Fibroblast of skin of abdomen (primary cell): Measurements from ENCODE around the gene SKIC2.

ENCODE experiments used
- DNase-seq: peaks from one replicate; pipeline ENCODE4 v3.0.0-alpha.2; 2013

Gene SKIC2

DNA sequence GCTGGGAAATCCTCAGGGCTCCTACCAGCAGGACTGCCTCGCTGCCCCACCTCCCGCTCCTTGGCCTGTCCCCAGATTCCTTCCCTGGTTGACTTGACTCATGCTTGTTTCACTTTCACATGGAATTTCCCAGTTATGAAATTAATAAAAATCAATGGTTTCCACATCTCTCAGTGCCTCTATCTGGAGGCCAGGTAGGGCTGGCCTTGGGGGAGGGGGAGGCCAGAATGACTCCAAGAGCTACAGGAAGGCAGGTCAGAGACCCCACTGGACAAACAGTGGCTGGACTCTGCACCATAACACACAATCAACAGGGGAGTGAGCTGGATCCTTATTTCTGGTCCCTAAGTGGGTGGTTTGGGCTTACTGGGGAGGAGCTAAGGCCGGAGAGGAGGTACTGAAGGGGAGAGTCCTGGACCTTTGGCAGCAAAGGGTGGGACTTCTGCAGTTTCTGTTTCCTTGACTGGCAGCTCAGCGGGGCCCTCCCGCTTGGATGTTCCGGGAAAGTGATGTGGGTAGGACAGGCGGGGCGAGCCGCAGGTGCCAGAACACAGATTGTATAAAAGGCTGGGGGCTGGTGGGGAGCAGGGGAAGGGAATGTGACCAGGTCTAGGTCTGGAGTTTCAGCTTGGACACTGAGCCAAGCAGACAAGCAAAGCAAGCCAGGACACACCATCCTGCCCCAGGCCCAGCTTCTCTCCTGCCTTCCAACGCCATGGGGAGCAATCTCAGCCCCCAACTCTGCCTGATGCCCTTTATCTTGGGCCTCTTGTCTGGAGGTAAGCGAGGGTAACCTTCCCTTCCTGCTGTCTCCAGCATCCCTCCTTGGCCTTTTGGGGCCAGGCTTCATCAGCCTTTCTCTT, 13.2 kb upstream of the SKIC2 start, which contains the start of gene CFB:
Gene CFB (plus strand): TSS at position 589 of the 863 bp plus-strand sequence. CDS start 127 bp downstream, at position 716.
- peak; percentile 80 for DNase-seq

DNA sequence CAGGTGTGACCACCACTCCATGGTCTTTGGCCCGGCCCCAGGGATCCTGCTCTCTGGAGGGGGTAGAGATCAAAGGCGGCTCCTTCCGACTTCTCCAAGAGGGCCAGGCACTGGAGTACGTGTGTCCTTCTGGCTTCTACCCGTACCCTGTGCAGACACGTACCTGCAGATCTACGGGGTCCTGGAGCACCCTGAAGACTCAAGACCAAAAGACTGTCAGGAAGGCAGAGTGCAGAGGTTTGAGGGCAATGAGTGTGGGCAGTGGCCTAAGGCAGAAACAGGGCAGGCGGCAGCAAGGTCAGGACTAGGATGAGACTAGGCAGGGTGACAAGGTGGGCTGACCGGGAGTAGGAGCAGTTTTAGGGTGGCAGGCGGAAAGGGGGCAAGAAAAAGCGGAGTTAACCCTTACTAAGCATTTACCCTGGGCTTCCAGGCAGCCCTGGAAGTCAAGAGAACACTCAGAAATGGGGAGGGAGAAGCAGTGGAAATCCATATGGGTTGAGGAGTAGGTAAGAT, 12.5 kb upstream of the SKIC2 start:
- no peak for DNase-seq

GRCh38 chr6:31947070-31947675, 11.8 kb upstream of the SKIC2 start:
- DNase-seq = no peak

DNA sequence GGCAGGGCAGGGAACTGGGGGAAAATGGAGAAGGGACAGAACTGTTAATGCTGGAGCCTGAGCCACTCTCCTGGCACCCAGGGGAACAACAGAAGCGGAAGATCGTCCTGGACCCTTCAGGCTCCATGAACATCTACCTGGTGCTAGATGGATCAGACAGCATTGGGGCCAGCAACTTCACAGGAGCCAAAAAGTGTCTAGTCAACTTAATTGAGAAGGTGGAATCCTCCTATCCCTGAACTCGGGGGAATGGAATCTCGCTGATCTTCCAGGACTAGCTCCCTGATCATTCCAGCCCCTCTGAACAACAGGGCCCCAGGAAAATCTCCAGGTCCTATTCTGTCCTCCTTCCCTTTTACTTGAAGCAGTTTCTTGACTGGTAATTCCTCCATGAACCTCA, 11.1 kb upstream of the SKIC2 start:
- DNase-seq = no peak

DNA sequence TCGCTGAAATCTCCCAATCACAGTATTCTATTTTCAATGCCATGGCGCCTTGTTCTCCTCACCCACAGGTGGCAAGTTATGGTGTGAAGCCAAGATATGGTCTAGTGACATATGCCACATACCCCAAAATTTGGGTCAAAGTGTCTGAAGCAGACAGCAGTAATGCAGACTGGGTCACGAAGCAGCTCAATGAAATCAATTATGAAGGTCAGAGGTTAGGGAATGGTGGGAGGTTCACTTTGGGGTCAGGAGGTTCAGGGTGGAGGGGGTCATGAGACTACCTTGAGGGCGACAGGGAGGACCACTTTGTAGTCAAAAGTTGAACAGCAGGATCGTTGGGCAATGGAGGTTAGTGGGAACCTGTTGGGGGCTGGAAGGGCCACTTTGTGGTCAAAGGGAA, 10.7 kb upstream of the SKIC2 start:
- no peak for DNase-seq

DNA sequence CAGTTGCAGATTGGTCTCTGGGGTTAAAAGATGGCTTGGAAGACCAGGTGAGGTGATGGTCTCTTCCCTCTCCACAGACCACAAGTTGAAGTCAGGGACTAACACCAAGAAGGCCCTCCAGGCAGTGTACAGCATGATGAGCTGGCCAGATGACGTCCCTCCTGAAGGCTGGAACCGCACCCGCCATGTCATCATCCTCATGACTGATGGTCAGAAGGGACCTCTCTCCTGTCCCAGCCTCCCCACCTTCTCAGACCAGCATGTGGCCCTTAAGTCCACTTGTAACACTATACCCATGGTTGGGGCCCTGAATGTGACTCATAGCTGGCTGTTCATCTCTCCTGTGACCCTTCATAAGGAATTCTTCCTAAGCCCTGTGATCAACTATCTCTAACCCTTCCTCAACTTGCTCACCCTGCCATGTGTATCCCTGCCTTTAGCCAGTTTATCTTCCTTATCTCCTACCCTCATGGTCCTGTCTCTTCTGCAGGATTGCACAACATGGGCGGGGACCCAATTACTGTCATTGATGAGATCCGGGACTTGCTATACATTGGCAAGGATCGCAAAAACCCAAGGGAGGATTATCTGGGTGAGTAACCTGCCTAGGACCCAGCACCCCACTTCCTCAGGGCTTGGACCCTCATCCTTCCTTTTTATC, 10.1 kb upstream of the SKIC2 start:
- DNase-seq = no peak

DNA sequence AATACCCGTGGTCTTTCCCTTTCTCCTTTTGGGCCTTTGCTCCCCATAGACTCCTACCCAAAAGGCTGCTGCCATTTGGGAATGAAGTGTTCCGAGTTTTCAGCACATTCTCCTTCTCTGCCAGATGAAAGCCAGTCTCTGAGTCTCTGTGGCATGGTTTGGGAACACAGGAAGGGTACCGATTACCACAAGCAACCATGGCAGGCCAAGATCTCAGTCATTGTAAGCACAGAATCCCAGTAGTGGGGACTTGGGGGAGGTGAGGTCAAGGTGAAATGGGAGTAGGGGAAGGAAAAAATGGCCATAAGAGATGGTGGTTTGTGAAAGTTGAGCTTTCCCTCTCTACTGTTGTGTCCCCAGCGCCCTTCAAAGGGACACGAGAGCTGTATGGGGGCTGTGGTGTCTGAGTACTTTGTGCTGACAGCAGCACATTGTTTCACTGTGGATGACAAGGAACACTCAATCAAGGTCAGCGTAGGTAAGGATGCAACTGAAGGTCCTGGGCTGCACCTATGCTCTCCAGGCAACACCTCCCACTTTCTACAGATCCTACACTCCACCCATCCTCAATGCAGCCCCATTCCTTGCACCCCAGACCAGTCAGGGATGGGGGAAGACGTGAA, 8.9 kb upstream of the SKIC2 start:
- no peak for DNase-seq

- DNase-seq = peak; percentile 53
These were observed 6.7 kb upstream of the SKIC2 start for GRCh38 chr6:31952140-31952805.

DNA sequence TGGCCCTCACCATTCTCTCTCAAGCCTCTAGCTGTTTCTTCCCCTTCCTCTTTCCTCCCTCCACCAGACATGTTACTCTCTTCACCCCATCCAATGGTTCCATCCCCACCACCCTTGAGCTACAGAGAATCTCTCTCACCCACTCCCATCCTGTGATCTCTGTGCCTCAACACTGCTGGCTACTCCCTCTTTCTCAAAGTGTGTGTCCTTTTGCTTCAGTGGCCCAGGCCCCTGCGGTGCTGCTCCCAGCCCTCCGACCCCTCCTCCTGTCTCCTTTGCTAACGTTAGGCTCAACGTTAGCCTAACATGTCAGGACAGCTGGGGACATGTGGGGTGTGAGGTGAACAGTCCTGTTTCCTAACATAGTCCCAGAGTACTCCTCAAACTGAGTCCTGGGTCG, 6.1 kb upstream of the SKIC2 start:
- no peak for DNase-seq

GRCh38 chr6:31954511-31954910, 4.5 kb upstream of the SKIC2 start:
- no peak for DNase-seq

DNA sequence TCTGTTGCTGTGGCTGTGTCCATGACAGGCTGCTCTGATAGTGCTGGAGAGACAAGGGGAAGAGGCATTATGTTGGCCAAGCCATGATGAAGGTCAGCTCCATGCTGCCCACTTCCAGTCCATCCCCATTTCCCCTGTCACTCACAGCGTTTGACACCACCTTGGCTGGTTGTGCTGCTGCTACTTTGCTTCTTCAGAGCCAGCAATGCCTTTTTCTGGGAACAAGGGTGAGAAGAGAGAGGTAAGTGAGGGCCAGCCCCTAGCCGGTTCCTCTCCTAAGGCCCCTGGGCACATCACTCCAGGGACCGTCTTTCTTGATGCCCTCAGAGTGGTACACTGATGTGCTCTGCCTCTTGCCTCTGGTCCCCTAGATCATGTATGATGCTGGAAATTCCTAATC, 2.2 kb upstream of the SKIC2 start:
- DNase-seq = no peak

GRCh38 chr6:31958412-31958740, 599 bp upstream of the SKIC2 start:
- DNase-seq = no peak

GRCh38 chr6:31961616-31962015, 2.6 kb downstream of the SKIC2 start:
- DNase-seq = no peak

- no peak for DNase-seq
These were observed 4.9 kb downstream of the SKIC2 start for GRCh38 chr6:31963921-31964320.

- no peak for DNase-seq
These were observed 6.7 kb downstream of the SKIC2 start for GRCh38 chr6:31965700-31966099.

- no peak for DNase-seq
These were observed 7.5 kb downstream of the SKIC2 start for GRCh38 chr6:31966506-31966905.

DNA sequence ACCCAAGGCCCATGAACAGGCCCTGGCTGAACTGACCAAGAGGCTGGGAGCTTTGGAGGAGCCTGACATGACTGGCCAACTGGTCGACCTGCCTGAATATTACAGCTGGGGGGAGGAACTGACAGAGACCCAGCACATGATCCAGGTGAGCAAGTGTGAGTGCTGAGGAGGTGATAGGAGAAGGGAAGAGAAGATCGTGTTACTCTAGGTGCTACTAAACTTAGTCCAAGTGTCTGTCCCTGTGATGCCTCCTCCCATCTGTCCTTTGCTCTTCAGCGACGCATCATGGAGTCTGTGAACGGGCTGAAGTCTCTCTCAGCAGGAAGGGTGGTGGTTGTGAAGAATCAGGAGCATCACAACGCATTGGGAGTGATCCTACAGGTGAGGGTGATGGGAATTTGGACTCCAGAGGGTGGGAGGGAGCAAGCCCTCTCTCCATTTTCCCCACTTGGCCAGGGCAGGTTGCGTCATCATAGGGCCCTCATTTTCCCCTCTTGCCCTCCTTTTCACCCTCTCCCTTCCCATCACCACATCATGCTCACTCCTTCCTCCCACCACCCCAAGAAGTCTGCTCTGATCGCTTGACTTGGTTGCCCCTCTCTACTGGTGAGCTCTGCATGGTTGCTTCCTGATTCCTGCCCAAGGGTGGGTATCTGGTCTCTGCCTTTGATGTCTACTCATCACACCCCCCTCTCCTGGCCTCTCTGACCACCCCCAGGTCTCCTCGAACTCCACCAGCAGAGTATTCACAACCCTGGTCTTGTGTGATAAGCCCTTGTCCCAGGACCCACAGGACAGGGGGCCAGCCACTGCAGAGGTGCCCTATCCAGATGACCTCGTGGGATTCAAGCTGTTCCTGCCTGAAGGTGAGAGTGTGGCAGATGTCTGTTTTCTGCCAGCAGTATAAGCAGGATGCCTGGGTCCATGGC, 8.3 kb downstream of the SKIC2 start:
- DNase-seq = no peak

GRCh38 chr6:31967926-31968320, 8.9 kb downstream of the SKIC2 start:
- no peak for DNase-seq

DNA sequence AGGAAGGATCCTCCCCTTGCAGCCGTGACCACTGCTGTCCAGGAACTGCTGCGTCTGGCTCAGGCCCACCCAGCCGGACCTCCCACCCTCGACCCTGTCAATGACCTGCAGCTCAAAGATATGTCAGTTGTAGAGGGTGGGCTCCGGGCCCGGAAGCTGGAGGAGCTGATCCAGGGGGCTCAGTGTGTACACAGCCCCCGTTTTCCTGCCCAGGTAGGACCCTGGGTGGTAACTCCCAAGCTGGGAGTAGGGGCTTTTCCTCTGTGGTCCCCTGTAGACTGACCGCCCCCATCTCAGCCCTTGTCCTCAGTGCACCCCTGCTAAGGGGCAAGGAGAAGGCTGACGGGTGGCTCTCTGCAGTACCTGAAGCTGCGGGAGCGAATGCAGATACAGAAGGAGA, 9.4 kb downstream of the SKIC2 start:
- DNase-seq = no peak

DNA sequence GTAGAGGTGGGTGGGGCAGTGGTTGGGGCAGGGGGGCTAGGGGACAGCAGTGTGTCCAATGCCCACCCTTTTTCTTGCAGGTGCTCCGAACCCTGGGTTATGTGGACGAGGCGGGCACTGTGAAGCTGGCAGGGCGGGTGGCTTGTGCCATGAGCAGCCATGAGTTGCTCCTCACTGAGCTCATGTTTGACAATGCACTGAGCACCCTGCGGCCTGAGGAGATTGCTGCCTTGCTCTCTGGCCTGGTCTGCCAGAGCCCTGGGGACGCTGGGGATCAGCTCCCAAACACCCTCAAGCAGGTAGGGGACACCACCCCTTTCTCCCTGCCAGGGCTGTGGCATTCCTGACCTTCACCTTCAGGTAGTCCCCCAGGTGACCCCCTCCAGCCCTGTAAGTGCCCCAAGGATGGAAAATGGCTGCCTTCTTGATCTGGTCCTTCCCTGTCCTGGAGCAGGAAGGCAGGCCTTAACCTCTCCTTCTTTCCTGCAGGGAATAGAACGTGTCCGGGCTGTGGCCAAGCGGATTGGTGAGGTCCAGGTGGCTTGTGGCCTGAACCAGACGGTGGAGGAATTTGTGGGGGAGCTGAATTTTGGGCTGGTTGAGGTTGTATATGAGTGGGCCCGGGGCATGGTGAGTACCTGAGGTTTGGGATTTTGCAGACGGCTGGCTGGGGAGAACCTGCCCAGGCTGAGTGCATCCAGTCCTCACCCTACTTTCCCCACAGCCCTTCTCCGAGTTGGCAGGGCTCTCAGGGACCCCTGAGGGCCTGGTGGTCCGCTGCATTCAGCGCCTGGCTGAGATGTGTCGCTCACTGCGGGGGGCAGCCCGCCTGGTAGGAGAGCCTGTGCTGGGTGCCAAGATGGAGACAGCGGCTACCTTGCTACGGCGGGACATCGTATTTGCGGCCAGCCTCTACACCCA, 10.1 kb downstream of the SKIC2 start:
- DNase-seq = no peak
